Measurements from ENCODE around the gene MYRFL. TPM values are rescaled to one million over a fixed set of nuclear protein-coding genes. Genes with fewer than 3 reads are reported as not detected.

MYRFL gene
- total and polyA plus RNA-seq, 9 donors, result 0.24 to 0.38 TPM; not detected in 7

GRCh38 chr12:69981881-69982475, 157.0 kb downstream of the MYRFL start:
- H3K27ac ChIP-seq, result no peak overlapping the region
- no peak for DNase-seq
- H3K36me3 ChIP-seq, result no peaks in the 10 kb centered on the region
- TF ChIP-seq EP300 (IDR thresholded peaks at IDR 0.05), result no peak
- TF ChIP-seq, protein P1, sequence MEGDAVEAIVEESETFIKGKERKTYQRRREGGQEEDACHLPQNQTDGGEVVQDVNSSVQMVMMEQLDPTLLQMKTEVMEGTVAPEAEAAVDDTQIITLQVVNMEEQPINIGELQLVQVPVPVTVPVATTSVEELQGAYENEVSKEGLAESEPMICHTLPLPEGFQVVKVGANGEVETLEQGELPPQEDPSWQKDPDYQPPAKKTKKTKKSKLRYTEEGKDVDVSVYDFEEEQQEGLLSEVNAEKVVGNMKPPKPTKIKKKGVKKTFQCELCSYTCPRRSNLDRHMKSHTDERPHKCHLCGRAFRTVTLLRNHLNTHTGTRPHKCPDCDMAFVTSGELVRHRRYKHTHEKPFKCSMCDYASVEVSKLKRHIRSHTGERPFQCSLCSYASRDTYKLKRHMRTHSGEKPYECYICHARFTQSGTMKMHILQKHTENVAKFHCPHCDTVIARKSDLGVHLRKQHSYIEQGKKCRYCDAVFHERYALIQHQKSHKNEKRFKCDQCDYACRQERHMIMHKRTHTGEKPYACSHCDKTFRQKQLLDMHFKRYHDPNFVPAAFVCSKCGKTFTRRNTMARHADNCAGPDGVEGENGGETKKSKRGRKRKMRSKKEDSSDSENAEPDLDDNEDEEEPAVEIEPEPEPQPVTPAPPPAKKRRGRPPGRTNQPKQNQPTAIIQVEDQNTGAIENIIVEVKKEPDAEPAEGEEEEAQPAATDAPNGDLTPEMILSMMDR (IDR thresholded peaks at IDR 0.05), result no peak
- intact Hi-C loops (cut with DNase I), result no loop called here
- H3K27me3 ChIP-seq, result no peaks in the 10 kb centered on the region
- 64 to 68% (median 65%) methylated on average over 5 of the region's 5 CpGs for WGBS, 3 donors
- H3K4me1 ChIP-seq (ENCODE audit: insufficient read depth), result no peaks in the 10 kb centered on the region
- no peak overlapping the region for H3K4me3 ChIP-seq
- no peaks in the 10 kb centered on the region for H3K9me3 ChIP-seq

GRCh38 chr12:69984241-69984640, 159.2 kb downstream of the MYRFL start:
- H3K9me3 ChIP-seq, result no peaks in the 10 kb centered on the region
- no peaks in the 10 kb centered on the region for H3K36me3 ChIP-seq
- H3K4me1 ChIP-seq (ENCODE audit: insufficient read depth), result peaks cover 1% of the 10 kb centered on the region
- intact Hi-C loops (cut with DNase I), result no loop called here
- no peak overlapping the region for H3K4me3 ChIP-seq
- no peak for DNase-seq
- no peaks in the 10 kb centered on the region for H3K27me3 ChIP-seq
- TF ChIP-seq POLR2A (IDR thresholded peaks at IDR 0.05), result no peak
- TF ChIP-seq EP300 (IDR thresholded peaks at IDR 0.05), result no peak
- TF ChIP-seq, protein P1 (IDR thresholded peaks at IDR 0.05), result no peak
- H3K27ac ChIP-seq, result no peak overlapping the region
- WGBS, 3 donors, result 96 to 98% (median 96%) methylated on average over 7 of the region's 7 CpGs

- WGBS, 3 donors, result 94 to 100% (median 100%) methylated on average over 4 of the region's 4 CpGs
Measured at GRCh38 chr12:69985656-69986055, 160.6 kb downstream of the MYRFL start.

GRCh38 chr12:69986114-69986513, 161.1 kb downstream of the MYRFL start:
- Histone ChIP-seq H3K27ac (no peak overlapping the region), H3K36me3 (no peaks in the 10 kb centered on the region), H3K9me3 (no peaks in the 10 kb centered on the region), H3K4me1 (ENCODE audit: insufficient read depth) (peaks cover 1% of the 10 kb centered on the region), H3K4me3 (no peak overlapping the region), H3K27me3 (no peaks in the 10 kb centered on the region)
- no peak for TF ChIP-seq POLR2A (IDR thresholded peaks at IDR 0.05)
- TF ChIP-seq EP300 (IDR thresholded peaks at IDR 0.05), result no peak
- TF ChIP-seq, protein P1 (IDR thresholded peaks at IDR 0.05), result no peak
- WGBS, 3 donors, result 96 to 98% (median 97%) methylated on average over 3 of the region's 3 CpGs
- intact Hi-C loops (cut with DNase I), result no loop called here
- DNase-seq, result no peak

More at GRCh38 chr12:69985656-69986055, 160.6 kb downstream of the MYRFL start:
- H3K4me1 ChIP-seq (ENCODE audit: insufficient read depth), result peaks cover 1% of the 10 kb centered on the region
- intact Hi-C loops (cut with DNase I), result no loop called here
- TF ChIP-seq, protein P1 (IDR thresholded peaks at IDR 0.05), result no peak
- TF ChIP-seq POLR2A (IDR thresholded peaks at IDR 0.05), result no peak
- no peak for TF ChIP-seq EP300 (IDR thresholded peaks at IDR 0.05)
- no peak for DNase-seq
- no peak overlapping the region for H3K4me3 ChIP-seq
- H3K27me3 ChIP-seq, result no peaks in the 10 kb centered on the region
- H3K27ac ChIP-seq, result no peak overlapping the region
- no peaks in the 10 kb centered on the region for H3K9me3 ChIP-seq
- H3K36me3 ChIP-seq, result no peaks in the 10 kb centered on the region
